Activated CD8-positive, alpha-beta T cell treated with anti-CD3 and anti-CD28 coated beads, Interleukin-2, amount 10 ng/mL, durations not matched to agents 7 days and 5 days (primary cell): Measurements from ENCODE around the gene ADSS1. TPM values are rescaled to one million over a fixed set of nuclear protein-coding genes. Genes with fewer than 3 reads are reported as not detected.

ENCODE experiments used
- ATAC-seq: fragments of 150-1000 bp; cut with Tn5 transposase; one replicate; pipeline ENCODE4 v1.10.0; 2021; ENCODE audit warnings: moderate library complexity
- CTCF ChIA-PET: fragments of 350-600 bp; sonication (Branson Sonifier 250); formaldehyde crosslinking; loops from one replicate; lab custom pipeline; 2021; ENCODE audit warnings: antibody characterized with exemption; lab: Charles Lee
- POLR2A ChIA-PET: fragments of 350-600 bp; sonication (Branson Sonifier 250); formaldehyde crosslinking; loops from one replicate; lab custom pipeline; 2021; ENCODE audit warnings: antibody characterized with exemption; lab: Charles Lee
- DNase-seq: peaks from one replicate; pipeline ENCODE4 v3.0.0-alpha.2; 2020
- H3K27ac Mint-ChIP-seq: one replicate; pipeline ENCODE4 v1.8.0; 2021; ENCODE audit warnings: mild to moderate bottlenecking, mixed read lengths
- H3K27me3 Mint-ChIP-seq: one replicate; pipeline ENCODE4 v1.8.0; 2021; ENCODE audit warnings: low read depth, mixed read lengths
- H3K36me3 Mint-ChIP-seq: one replicate; pipeline ENCODE4 v1.8.0; 2021; ENCODE audit warnings: low read depth, mixed read lengths
- H3K4me1 Mint-ChIP-seq: one replicate; pipeline ENCODE4 v1.8.0; 2021; ENCODE audit warnings: low read depth, mixed read lengths
- H3K4me3 Mint-ChIP-seq: one replicate; pipeline ENCODE4 v1.8.0; 2021; ENCODE audit warnings: mild to moderate bottlenecking, mixed read lengths
- H3K9me3 Mint-ChIP-seq: one replicate; pipeline ENCODE4 v1.8.0; 2022; ENCODE audit warnings: mixed read lengths; ENCODE audit not compliant: insufficient read depth
- total RNA-seq, 2 experiments: library from RNA; stranded (reverse); gene quantifications; one replicate each; pipeline ENCODE4 v1.2.3, GENCODE V29; 2021

ADSS1 gene
- total RNA-seq, 2 experiments from 2014 or later, result 1.8 TPM

DNA sequence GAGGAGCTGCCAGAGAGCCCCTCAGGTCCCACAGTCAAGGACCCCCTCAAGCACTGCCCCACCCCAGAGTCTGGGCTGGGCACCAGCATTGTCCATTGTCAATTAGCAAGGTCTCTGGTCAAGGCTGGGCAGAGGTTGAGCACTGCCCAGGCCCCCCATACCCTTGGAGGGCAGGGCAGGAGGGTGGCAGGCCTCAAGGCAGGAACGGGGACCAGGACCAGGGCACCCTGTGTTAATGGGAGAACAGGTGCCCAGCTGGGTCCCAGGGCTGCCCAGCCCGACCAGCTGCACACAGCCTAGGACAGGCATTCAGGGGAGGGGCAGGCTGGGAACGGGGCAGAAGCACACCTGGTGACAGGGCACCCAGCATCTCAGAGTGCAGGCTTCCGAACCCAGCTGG lies 47.3 kb downstream of the ADSS1 start:
- POLR2A ChIA-PET, result no interaction called here
- peaks cover 6% of the 10 kb centered on the region for H3K4me1 Mint-ChIP-seq

DNA sequence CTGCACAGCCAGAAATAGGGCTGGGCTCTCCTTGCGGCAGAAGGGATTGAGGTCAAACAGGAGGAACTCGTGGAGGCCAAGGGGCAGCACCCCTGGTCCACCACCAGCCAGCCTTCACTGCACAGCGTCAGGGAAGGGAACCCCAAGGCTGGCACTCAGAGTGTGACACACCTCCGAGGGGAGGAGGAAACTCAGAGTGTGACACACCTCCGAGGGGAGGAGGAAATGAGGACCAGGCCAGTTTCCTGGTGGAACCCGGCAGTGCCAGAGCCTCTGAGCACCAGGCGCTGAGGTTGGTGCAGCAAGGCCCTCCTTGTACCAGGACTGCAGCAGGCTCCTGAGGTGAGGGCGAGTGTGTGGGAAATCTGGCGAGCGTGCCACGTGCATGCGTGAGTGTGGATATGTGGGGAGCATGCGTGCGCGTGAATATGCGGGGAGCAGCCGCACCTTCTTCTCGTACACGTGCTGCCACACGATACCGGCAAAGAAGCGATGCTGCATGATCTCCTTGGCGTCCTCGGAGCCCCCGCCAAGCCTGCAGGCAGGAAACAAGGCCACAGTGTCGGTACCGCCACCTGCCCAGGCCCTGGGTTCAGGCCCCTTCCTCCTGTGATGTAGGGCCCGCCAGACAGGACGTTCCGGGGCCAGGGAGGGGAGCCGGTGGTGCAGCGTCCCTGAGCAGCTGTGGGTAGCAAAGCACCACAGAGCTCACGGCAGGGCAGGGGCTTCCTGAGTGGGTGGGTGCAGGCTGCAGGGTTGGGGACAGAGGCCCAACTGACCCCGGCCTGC lies 48.1 kb downstream of the ADSS1 start:
- POLR2A ChIA-PET, result no interaction called here

More for the DNA sequence above, 47.3 kb downstream of the ADSS1 start:
- H3K9me3 Mint-ChIP-seq, result no peaks in the 10 kb centered on the region
- no peak overlapping the region for H3K27ac Mint-ChIP-seq
- CTCF ChIA-PET, result interaction anchor here (0.8 to 6.6 kb wide), 5 partner anchors 10 to 56 kb away, joined by 3 to 78 read pairs (median 6); partner anchors contain the start of gene SIVA1
- H3K27me3 Mint-ChIP-seq, result no peaks in the 10 kb centered on the region
- no peak for DNase-seq
- H3K36me3 Mint-ChIP-seq, result peaks cover 44% of the 10 kb centered on the region
- ATAC-seq, result no peak
- H3K4me3 Mint-ChIP-seq, result no peak overlapping the region

DNA sequence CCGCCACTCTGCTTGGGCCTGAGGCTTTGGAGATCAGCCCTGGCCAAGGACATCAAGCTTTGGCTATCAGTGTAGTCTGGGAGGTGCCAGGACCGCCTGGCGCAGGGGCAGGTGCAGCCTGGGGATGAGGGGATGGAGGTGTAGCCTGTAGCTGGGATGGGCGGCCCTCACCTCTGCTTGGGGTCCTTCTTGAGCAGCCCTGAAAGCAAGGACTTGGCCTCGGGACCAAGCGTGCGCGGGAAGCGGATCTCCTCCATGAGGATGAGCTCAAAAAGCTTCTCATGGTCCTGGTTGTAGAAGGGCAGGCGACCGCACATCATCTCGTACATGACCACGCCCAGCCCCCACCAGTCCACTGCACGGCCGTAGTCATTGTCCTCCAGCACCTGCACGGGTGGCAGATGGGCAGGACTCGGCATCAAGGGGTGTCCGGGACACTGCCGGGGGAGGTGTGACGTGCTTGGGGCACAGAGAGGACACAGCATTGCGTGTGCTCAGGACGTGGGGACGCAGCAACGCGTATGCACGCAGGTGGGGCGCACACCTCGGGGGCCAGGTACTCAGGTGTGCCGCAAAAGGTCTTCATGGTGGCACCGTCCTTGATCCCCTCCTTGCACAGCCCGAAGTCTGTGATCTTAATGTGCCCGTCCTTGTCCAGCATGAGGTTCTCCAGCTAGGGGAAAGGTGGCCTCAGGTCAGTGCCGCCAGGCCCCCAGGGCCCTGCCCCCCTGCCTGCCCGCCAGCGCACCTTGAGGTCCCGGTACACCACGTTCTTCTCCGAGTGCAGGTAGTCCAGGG lies 48.9 kb downstream of the ADSS1 start:
- Mint-ChIP-seq H3K27me3 (no peaks in the 10 kb centered on the region), H3K9me3 (no peaks in the 10 kb centered on the region), H3K4me3 (no peak overlapping the region), H3K4me1 (peaks cover 3% of the 10 kb centered on the region), H3K27ac (no peak overlapping the region), H3K36me3 (peaks cover 55% of the 10 kb centered on the region)
- ATAC-seq (no peak), DNase-seq (no peak)
- ChIA-PET CTCF (interaction anchor here (1.0 kb wide), 1 partner anchor 53 kb away, joined by 4 read pairs; no protein-coding TSS in a partner anchor), POLR2A (no interaction called here)

More for the DNA sequence above, 48.1 kb downstream of the ADSS1 start:
- H3K27ac Mint-ChIP-seq, result no peak overlapping the region
- peaks cover 51% of the 10 kb centered on the region for H3K36me3 Mint-ChIP-seq
- no peak overlapping the region for H3K4me3 Mint-ChIP-seq
- no peak for ATAC-seq
- CTCF ChIA-PET, result interaction anchor here (1.0 to 6.6 kb wide), 2 partner anchors 54 to 55 kb away, joined by 4 to 78 read pairs; no protein-coding TSS in a partner anchor
- DNase-seq, result no peak
- peaks cover 3% of the 10 kb centered on the region for H3K4me1 Mint-ChIP-seq
- H3K9me3 Mint-ChIP-seq, result no peaks in the 10 kb centered on the region
- H3K27me3 Mint-ChIP-seq, result no peaks in the 10 kb centered on the region

DNA sequence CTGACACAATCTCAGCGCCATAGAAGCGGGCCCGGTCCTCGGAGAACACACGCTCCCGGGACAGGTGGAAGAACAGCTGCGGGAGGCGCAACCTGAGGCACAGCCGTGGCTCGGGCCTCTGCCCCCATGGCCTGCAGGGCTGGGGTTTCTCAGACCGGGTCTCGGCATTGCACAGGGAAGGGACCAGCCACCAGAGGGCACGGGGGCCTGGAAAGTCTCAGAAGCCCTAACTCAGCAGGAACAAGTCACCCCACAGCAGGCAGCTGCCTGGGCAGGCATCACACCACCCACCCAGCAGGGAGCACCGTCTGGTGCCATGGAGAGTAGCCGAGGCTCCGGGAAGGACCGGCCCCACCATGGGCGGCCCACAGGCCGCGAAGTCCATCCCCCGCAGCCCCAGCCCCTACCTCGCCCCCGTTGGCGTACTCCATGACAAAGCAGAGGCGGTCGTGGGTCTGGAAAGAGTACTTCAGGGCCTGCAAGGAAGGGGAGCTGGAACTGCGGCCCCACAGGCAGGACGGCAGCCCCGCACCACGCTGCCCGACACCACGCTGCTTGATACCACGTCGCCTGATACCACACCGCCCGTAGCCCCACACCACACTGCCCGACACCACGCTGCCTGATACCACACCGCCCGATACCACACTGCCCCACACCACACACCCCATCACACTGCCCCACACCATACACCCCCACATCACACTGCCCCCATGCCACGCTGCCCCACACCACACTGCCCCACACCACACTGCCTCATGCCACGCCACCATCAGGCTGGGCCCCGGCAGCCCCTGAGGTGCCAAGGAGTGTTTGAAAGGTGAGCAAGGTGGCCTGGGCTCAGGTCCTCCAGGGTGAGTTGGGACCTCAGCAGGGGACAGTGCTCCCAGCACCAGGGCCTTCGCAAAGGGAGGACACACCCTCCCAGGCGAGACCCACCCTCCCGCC lies 49.8 kb downstream of the ADSS1 start:
- DNase-seq (no peak), ATAC-seq (no peak)
- CTCF ChIA-PET, result no interaction called here
- no peak overlapping the region for H3K27ac Mint-ChIP-seq
- H3K4me3 Mint-ChIP-seq, result no peak overlapping the region
- H3K4me1 Mint-ChIP-seq, result peaks cover 1% of the 10 kb centered on the region
- POLR2A ChIA-PET, result no interaction called here
- H3K9me3 Mint-ChIP-seq, result no peaks in the 10 kb centered on the region
- H3K27me3 Mint-ChIP-seq, result no peaks in the 10 kb centered on the region
- peaks cover 57% of the 10 kb centered on the region for H3K36me3 Mint-ChIP-seq

DNA sequence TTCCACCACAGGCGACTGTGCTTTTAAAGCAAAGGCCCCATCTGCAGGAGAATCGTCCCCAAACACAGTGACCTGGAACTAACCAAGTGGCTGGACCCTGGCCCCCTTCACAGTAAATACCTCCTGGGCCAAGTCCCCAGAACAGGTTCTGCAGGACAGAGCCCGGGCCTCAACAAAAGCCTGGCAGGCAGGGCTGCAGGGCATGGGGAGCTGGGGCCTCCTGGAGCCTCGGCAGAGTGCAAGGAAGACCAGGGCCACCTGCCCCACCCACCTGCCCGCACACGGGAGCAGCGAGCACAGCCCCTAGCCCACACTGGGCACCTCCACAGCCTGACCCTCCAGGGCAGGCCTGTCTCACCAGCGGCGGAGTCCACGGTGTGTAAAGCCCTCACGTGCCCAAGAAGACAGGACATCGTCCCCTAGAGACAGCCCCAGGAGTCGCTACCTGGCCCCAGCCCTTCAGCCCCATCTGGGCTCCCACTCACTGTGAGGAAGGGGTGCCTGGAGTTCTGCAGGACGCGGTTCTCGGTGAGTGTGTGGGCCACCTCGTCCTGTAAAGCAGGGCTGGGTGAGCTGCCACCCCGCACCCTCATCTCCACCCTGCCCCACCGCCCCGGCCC lies 50.5 kb downstream of the ADSS1 start:
- H3K4me1 Mint-ChIP-seq, result no peaks in the 10 kb centered on the region
- DNase-seq (no peak), ATAC-seq (no peak)
- no peak overlapping the region for H3K27ac Mint-ChIP-seq
- no peaks in the 10 kb centered on the region for H3K9me3 Mint-ChIP-seq
- ChIA-PET POLR2A (no interaction called here), CTCF (no interaction called here)
- peaks cover 55% of the 10 kb centered on the region for H3K36me3 Mint-ChIP-seq
- no peak overlapping the region for H3K4me3 Mint-ChIP-seq
- H3K27me3 Mint-ChIP-seq, result no peaks in the 10 kb centered on the region

DNA sequence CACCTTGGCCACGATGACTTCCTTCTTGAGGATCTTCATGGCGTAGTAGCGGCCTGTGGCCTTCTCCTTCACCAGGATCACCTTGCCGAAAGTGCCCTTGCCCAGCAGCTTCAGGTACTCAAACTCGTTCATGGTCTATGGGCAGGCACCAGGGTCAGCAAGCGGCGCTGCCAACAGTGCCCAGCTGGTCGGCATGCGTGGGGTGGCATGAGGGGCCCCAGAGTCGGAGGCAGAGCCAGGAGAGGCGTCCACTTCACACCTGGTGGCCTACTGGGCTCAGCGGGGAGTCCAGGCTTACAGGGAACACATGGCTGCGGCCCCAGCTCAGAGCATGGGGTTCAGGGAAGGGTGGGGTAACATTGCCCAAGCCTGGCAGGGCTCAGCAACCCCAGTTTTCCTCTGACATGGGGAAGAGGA lies 51.1 kb downstream of the ADSS1 start:
- Mint-ChIP-seq H3K36me3 (peaks cover 52% of the 10 kb centered on the region), H3K9me3 (no peaks in the 10 kb centered on the region), H3K4me3 (no peak overlapping the region), H3K27ac (no peak overlapping the region), H3K27me3 (no peaks in the 10 kb centered on the region), H3K4me1 (no peaks in the 10 kb centered on the region)
- ChIA-PET POLR2A (no interaction called here), CTCF (no interaction called here)
- DNase-seq, result no peak
- no peak for ATAC-seq

DNA sequence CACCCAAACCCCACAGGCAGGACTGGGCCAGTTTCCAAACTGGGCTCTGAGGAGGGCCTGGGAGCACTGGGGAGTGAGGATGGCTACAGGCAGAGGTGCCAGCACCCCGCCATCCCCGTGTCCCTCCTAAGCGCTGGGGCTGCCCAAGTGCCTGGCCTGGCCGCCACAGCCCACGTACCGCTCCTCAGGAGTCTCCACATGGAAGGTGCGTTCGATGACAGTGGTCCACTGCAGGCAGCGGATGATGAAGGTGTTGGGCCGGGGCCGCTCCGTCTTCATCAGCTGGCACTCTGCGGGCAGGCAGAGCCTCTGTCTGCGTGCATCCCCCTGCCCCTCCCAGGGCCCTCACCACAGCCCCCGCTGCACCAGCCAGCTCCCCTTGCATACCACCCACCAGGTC lies 52.5 kb downstream of the ADSS1 start:
- ChIA-PET CTCF (no interaction called here), POLR2A (interaction anchor here (0.6 kb wide), 1 partner anchor 584 kb away, joined by 3 read pairs; no protein-coding TSS in a partner anchor)

DNA sequence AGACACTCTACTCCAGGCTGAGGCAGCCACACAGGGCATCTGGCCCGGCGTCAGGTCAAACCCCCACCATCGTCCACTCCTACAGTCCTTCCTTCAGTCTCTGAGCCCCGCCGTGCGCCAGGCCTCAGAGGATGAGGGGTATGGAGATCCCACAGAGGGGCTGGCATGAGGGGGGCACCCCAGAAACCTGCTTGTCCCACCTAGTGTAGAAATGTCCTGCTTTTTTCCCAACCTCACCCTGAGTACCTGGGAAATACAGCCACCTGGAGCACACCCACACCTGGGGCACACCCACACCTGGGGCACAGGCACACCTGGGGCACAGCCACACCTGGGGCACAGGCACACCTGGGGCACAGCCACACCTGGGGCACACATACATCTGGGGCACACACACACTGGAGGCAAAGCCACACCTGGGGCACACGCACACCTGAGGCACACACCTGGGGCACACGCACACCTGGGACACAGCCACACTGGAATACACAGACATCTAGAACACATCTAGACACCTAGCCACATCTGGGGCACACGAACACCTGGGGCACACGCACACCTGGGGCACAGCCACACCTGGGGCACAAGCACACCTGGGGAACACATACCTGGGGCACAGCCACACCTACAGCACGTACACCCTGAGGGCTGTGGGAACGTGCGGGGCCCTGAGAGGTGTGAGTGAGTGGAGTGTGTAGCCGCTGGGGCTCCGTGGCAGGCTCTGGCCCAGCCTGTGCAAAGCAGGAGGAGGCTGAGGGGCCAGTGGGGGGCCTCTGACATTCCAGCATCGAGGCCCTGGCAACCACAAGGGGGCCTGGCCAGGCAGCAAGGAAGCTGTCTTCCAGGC lies 53.2 kb downstream of the ADSS1 start:
- no peaks in the 10 kb centered on the region for H3K9me3 Mint-ChIP-seq
- no peak overlapping the region for H3K4me3 Mint-ChIP-seq
- H3K4me1 Mint-ChIP-seq, result no peaks in the 10 kb centered on the region
- H3K27me3 Mint-ChIP-seq, result no peaks in the 10 kb centered on the region
- H3K27ac Mint-ChIP-seq, result no peak overlapping the region
- ChIA-PET CTCF (no interaction called here), POLR2A (interaction anchor here (0.6 kb wide), 2 partner anchors 49 to 583 kb away, joined by 3 read pairs; no protein-coding TSS in a partner anchor)
- no peak for DNase-seq
- H3K36me3 Mint-ChIP-seq, result peaks cover 32% of the 10 kb centered on the region
- no peak for ATAC-seq

More for the DNA sequence above, 52.5 kb downstream of the ADSS1 start:
- H3K4me3 Mint-ChIP-seq, result no peak overlapping the region
- H3K9me3 Mint-ChIP-seq, result no peaks in the 10 kb centered on the region
- H3K4me1 Mint-ChIP-seq, result no peaks in the 10 kb centered on the region
- no peak overlapping the region for H3K27ac Mint-ChIP-seq
- peaks cover 39% of the 10 kb centered on the region for H3K36me3 Mint-ChIP-seq
- H3K27me3 Mint-ChIP-seq, result no peaks in the 10 kb centered on the region
- DNase-seq, result no peak
- ATAC-seq, result no peak

DNA sequence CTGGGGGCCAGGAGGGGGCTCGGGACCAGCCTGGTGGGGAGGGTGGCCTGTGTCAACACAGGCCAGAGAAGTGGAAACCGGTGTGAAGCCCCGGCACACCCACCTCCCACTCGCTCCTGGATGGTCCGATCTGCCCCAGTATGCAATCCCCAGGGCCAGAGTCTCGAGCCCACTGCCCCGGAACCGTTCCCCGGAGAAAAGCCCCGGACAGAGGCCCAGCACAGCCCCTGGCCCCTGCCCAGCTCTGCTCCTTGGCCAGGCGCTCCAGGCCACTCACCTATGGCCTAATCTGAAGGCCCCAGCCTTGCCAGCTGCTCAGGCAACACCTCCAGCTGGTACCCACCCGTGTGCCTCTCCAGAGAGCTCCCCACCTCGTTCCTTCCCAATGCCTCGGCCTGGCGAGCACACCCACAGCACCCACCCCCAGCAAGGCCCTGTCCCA lies 53.8 kb downstream of the ADSS1 start:
- no peaks in the 10 kb centered on the region for H3K9me3 Mint-ChIP-seq

DNA sequence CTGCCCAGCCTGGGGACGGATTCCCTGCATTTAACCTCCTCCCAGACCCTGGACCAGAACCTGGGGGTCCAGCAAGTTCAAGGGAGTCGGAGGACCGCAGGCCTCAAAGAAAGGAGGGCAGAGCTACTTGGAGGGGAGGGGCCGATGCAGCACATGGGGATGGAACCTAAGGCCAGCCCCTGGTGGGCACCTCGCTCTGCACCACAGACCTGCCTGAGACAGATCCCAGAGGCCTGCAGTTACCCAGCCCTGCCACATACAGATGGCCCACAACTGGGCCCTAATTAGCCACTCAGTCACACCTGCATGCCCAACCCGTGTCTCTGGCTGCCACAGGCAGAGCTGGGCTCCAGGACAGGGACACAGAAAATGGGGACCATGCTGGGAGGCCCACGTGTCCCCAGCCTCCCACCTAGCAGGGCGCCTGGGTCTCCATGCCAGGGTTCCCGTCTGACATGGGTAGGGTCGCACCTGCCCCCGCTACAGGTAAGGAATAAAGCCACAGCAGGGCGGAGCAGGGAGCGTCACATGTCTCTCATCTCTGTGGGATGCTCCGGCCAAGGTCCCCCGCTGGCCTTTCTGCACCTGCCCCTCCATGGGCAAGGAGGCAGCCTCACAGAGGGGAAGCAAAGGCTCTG lies 54.8 kb downstream of the ADSS1 start:
- Mint-ChIP-seq H3K36me3 (peaks cover 25% of the 10 kb centered on the region), H3K4me1 (no peaks in the 10 kb centered on the region), H3K9me3 (no peaks in the 10 kb centered on the region), H3K27ac (no peak overlapping the region), H3K4me3 (no peak overlapping the region), H3K27me3 (no peaks in the 10 kb centered on the region)
- ChIA-PET CTCF (no interaction called here), POLR2A (interaction anchor here (0.6 kb wide), 1 partner anchor 109 kb away, joined by 3 read pairs; no protein-coding TSS in a partner anchor)
- ATAC-seq (no peak), DNase-seq (no peak)

More for the DNA sequence above, 53.8 kb downstream of the ADSS1 start:
- CTCF ChIA-PET, result no interaction called here
- Mint-ChIP-seq H3K27me3 (no peaks in the 10 kb centered on the region), H3K4me1 (no peaks in the 10 kb centered on the region), H3K27ac (no peak overlapping the region), H3K4me3 (no peak overlapping the region), H3K36me3 (peaks cover 26% of the 10 kb centered on the region)
- ATAC-seq (no peak), DNase-seq (no peak)
- POLR2A ChIA-PET, result interaction anchor here (0.6 kb wide), 1 partner anchor 48 kb away, joined by 3 read pairs; no protein-coding TSS in a partner anchor
